SK-N-SH treated with all-trans-retinoic acid at 6 μM for 48 hours (cell line): Measurements from ENCODE around the gene UNC45B.

Experiments
- ARNTL ChIP-seq: fragments of 450-650 bp; formaldehyde crosslinking; IDR thresholded peaks from 2 replicates; pipeline ENCODE4 v1.5.0; 2020; ENCODE audit warnings: low read depth, mild to moderate bottlenecking, moderate library complexity, borderline replicate concordance
- ESRRG ChIP-seq: fragments of 250-450 bp; sonication (Bioruptor Pico); IDR thresholded peaks from 2 replicates; pipeline ENCODE4 v1.6.1; 2021; ENCODE audit warnings: mild to moderate bottlenecking
- ISL1 ChIP-seq: fragments of 250-450 bp; sonication (Bioruptor Pico); IDR thresholded peaks from 2 replicates; pipeline ENCODE4 v2.1.2; 2022; ENCODE audit warnings: mild to moderate bottlenecking, moderate library complexity
- OSR1 ChIP-seq: fragments of 250-450 bp; sonication (Bioruptor Pico); IDR thresholded peaks from 2 replicates; pipeline ENCODE4 v1.8.0; 2022; ENCODE audit warnings: moderate library complexity, mild to moderate bottlenecking, inconsistent platforms
- RARB ChIP-seq: fragments of 250-450 bp; sonication (Bioruptor Pico); IDR thresholded peaks from 2 replicates; pipeline ENCODE4 v1.8.0; 2021; ENCODE audit warnings: mild to moderate bottlenecking, moderate library complexity
- TF ChIP-seq, protein P1 (sequence below): fragments of 250-450 bp; sonication (Bioruptor Pico); IDR thresholded peaks from 2 replicates; pipeline ENCODE4 v1.5.1; 2021; ENCODE audit warnings: mild to moderate bottlenecking, moderate library complexity

DNA sequence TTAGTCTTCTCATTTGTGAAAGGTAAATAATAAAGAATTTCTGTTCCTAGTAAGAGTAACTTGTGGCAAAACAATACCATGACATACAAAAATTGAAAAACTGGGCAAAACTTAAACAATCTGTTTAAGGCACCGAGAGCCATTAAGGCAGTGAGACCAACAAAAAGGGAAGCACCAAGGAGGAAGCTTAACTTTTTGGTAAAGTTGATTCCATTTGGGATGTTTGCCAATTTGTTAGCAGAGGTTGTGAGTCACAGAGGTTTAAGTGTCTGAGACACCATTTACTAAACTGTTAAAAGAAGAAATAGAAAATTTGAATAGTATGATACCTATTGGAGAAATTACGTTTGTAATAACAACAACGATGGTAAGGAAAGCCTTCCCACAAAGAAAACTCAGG lies 41.7 kb downstream of the UNC45B start:
- TF ChIP-seq ARNTL (CRISPR knock-in tag): no peak
- TF ChIP-seq ISL1: no peak
- no peak for TF ChIP-seq OSR1 (CRISPR knock-in tag)
- no peak for TF ChIP-seq RARB (CRISPR knock-in tag)
- no peak for TF ChIP-seq ESRRG (CRISPR knock-in tag)
- TF ChIP-seq, protein P1, sequence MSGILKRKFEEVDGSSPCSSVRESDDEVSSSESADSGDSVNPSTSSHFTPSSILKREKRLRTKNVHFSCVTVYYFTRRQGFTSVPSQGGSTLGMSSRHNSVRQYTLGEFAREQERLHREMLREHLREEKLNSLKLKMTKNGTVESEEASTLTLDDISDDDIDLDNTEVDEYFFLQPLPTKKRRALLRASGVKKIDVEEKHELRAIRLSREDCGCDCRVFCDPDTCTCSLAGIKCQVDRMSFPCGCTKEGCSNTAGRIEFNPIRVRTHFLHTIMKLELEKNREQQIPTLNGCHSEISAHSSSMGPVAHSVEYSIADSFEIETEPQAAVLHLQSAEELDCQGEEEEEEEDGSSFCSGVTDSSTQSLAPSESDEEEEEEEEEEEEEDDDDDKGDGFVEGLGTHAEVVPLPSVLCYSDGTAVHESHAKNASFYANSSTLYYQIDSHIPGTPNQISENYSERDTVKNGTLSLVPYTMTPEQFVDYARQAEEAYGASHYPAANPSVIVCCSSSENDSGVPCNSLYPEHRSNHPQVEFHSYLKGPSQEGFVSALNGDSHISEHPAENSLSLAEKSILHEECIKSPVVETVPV (CRISPR knock-in tag): no peak
